Measurements from ENCODE around the gene DSTN.

Gene DSTN

DNA sequence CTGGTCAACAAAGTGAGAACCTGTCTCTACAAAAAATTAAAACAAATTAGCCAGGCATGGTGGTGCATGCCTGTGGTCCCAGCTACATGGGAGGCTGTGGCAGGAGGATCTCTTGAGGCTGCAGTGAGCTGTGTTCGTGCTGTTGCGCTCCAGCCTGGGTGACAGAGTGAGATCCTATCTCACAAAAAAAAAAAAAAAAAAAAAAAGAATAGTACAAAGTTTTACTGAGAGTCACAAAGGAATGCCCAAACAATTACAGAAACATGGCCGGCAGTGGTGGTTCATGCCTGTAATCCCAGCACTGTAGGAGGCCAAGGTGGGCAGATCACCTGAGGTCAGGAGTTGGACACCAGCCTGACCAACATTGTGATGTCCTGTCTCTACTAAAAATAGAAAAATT, 14.8 kb upstream of the DSTN start:
- DNase-seq: no peak

DNA sequence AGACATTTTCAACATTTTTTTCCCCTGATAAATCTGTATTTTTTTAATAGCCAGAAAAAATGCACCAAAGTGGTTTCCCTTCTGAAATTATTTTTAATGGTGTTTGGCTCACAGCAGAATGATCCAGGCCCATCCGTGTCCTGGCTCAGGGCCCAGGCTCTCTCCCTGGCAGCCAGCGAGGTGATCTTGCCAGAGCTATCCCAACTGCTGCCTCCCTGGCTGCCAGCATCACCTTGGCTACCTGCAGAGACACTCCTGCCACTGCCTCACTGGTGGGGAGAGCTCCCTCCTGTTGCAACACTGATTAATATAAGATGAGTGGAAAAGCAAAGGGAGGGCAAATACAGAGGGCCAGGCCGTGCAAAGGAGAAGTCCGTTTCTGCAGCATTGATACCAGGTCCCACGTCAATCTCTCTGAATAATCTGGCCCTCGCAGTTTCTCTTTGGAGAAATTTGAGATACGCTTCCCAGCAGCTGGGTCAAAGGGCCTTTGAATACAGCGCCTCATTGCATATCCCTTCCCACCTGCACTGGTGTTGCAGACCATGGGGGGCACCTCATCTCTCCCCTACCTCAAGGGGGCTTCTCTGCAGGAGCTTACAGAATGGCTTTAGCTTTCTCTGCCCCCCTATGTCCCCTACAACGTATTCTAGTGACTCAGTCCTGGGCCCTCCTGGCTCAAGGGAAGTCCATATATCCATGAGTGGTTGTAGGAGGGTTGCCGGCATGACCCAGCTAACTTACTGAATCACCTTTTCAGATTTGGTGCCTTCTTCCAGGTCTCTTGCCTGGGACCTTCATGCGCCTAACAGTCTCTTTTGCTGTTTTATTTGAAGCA, 12.8 kb upstream of the DSTN start:
- no peak for DNase-seq

DNA sequence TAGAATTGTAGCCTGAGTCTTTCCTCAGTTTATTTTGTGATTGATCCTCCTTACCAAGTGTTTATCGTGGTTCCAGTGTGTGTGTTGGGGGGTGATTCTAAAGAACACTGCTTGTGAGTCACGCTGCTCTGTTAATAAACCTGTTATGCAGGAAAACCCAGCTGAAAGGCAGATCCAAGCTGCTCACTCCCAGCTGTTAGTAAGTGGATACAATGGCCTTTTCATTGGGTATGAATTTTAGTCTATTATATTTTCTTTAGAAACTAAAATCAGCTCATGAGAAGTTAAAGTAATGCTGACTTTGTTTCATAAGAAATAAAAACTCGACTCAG, 12.2 kb upstream of the DSTN start:
- no peak for DNase-seq

DNA sequence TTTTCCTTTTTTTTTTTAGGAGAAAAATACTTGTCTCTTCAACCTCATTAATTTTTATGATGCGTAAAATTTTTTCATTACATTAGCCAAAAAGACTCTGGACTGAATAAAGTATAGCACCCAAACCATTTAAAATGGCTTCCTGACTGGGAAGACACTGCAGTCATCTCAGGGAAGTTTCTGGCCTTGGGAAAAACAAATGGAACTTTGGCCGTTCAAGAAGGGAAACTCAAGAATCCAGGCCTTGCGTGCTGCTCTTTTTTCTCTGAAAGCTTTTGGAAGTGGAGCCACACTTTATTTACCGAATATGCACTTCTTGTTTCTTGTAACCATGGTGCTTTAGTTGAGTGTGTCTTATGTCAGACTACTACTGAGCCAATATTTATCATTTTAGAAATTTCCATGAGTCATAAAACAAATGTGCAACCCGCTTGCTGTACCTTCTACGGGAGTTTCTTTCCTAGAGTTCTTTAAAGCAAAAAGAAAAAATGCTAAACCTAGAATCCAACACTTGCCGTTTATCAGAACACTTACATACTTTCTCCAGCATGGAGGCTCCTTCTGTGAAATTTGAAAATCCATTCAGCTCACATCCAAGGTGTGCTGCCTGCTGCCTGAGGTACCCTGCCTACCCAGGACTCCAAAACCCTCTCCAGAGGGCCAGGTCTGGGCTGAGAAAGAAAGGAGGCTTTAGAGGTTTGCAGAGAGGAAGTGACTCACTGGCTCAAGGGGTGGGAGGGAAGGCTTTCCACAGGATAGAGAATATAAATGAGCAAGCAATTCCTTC, 11.5 kb upstream of the DSTN start:
- peak in 1 of 5 donors; percentile 27 for DNase-seq

DNA sequence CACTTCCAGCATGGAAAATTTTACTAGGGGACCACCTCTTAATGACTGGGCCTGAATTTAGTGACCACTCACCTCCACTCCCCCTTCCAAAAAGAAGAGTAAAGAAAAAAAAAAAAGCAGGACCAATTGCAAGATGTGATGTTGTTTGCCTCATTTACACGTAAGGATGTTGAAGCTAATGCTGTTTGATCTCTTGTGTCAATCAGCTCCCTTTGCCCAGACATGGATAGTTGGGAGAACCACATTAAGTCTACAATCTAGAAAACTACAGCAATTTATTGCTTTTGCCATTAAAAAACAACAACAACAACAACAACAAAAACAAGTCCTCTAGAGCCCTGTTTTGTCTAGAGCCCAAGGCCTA, 11.0 kb upstream of the DSTN start:
- DNase-seq: no peak

DNA sequence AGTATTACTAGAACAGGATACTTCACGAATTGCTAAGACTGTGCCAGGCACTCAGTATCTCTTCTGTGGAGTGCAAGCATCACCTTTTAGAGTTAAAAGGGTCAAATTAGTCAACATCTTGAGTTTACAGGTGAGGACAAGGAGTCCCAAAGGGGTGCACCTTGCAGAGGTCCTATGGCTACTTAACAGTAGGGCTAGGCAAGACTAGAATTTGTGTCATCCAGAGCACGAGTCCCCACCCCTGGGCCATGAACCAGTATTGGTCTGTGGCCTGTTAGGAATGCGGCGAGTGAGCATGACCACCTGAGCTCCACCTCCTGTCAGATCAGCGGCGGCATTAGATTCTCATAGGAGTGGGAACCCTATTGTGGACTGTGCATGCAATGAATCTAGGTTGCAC, 10.5 kb upstream of the DSTN start:
- no peak for DNase-seq

DNA sequence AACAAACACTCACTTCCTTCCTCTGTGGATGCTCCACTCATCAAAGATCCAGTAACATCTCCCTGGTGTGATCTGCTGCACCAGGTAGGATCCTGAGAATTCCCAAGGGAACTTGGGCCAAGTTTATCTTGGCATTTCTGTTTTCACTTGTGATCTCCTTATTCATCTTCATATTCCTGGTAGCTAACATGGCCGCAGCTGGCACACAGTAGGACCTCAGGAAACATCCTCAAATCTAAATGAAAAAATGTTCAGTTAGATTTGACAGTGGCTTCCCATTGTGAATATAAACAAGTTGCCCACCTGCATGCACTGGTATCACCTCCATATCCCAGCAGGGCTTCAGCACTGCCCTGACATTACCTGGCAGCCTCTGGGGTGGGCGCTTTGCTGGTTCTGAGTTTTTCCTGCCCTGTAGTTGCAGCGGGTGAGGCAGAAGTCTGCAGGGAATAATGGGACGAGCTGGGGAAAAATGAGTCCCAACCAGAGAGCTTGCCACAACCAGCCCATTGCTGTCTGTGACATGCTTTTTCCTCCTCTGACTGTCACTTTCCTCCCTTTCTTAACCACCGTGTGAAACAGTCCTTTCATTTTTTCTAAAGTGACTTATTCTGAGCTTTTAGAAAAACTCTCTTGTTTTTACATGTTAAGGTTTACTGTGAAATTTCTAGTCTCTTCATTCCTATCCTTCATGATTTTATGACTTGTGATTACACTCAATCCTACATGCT, 9.4 kb upstream of the DSTN start:
- peak in 1 of 5 donors; percentile 3 for DNase-seq

DNA sequence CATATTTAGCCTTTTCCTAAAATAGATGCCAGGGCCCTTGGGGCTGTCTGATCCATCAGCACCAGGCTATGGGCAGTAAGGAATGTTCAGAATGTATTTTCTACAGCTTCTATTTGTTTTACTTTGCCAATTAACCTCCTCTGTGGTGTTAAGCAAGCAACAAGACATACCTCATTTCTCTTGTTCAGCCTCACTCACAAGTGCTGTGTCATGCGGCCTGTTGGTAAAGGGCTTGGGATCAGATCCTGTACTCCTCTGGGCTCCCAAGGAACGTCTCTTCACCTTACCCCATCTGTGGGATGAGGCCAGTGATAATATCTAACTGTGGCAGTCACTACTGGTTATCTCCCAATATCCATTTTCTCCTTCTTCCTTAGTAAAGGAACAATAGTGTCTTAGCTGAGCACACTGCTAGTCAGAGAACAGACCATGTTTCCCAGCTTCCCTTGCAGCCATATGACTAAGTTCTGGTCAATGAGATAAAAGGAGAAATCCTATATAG, 7.0 kb upstream of the DSTN start:
- no peak for DNase-seq

DNA sequence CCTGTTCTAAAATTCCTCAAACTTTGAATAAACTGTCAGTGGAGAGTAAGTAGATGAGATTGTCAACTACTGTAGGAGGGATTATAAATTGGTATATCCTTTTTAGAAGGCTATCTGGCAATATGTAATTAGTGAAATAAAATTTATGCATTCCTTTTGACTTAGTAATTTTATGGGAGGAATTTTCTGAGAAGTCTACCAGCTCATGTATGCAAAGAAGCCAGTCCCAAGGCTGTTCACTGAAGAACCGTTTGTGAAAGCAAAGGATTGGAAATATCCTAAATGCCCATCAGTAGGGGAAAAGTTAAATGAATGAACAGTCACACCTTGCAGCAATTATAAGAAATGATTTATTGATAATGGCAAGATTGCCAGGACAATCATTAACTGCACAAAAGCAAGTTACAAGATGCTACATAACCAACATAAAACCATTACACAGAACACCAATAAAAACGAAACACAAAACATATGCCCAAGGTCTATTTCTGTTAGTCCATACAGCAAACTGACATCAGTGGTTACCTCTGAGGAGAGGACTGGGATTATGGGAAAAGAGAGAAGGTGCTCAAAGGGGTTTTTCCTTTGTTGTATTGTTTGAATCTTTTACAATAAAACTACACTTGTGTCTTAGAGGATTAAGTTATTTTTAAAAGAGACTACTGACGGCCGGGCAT, 4.6 kb upstream of the DSTN start:
- DNase-seq: no peak

DNA sequence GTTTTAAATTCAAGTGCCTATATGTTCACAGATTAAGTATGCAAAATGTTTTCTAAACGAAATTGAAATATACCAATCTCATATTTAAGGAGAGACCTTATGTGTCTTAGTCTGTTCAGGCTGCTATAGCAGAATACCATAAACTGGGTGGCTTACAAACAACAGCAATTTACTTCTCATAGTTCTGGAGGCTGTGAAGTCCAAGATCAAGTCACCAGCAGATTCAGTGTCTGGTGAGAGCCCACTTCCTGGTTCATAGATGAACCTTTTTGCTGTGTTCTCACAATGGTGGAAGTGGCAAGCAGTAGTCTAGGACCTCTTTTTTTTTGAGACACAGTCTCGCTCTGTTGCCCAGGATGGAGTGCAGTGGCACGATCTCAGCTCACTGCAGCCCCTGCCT, 3.5 kb upstream of the DSTN start:
- no peak for DNase-seq

DNA sequence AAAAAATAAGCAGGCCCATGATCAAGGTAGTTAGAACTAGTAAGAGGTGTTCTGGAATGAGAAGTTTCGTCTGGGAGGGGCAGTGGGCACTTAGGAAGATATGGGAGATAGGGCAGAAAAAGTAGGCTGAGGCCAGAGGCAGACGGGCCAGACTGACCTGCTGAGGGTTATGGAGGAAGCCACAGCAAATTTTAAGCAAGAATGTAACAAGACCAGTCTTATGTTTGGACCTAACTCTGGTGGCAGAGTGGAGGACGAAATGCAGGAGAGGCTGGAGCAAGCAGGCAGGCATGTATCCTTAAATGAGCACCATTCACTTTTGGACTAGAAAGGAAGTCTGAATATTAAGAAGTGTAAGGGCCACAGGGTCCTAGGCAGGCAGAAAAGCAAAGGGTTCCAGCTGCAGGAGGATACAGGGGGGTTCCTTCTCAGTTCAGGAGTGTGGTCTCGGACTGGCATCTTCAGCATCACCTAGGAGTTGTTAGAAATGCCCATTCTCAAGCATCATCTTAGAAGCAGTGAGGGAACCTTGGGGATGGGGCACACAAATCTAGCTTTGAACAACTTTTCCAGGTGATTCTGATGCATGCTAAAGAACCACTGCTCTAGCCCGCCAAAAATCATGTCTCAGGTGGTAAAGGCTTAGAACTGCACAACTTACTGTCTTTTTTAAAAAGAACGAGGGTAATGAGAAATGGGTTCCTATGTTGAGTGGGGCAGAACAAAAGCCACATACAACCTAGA, 1.7 kb upstream of the DSTN start:
- no peak for DNase-seq

DNA sequence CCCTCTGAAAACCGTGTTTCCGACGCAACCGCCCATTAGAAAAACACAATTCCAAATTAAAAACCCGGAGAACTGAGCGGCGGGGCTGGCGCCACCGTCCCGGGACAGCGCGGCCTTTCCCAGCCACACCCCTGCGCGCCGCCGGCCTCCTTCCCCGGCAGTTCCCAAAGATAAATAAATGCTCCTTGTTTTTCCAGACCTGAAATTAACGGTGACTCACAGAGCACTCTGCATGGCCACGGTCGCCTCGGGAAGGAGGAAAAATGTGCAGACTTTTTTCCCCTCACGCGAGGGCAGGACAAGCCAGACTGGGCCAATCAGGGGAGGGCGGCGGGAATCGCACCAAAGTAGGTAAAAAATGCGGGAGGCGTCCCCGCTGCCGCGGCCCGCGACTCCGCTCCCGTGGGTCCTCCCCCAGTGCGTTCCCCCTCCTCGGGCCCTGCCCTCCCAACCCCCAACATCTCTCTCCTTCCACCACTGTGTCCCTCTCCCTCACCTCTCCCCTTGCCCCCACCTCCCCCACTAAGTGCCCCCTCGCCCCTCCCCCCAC, 828 bp upstream of the DSTN start:
- DNase-seq: peak in 1 of 5 donors; percentile 8

DNA sequence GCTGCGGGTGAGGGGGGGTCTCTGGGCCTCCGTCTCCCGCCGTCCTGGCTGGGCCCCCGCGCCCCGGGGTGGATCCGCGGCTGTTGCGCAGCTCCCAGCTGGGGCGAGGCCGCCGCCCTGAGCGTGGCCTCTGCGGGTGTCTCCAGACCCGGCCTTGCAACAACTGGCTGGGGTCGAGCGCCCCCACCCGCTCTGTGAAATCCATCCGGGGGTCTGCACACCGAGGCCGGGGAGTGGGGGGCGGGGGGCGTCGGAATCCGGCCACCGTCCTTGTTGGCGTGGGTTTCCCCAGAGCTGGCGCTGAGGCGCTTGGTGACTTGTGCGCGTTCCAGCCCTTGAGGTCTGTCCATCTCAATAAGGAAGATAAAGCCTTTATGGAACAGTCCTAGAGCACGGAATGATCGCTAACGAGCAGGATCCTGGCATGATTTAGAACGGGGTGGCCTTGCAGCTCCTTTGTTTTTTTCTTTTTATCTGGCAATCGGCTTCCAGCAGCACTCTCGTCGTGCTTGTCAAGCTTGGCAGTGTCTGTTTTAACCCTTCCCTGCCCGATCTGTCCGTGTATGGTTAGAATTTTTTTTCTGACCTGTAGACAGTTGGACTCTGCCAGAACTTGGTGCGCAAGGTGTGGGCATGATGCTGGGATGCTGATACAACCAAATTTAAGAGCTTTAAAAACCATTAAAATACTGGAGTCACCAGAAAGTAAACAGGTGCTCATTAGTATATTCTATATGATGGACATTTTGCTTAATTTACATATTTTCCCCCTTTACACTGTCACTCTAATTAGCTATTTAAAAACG, 675 bp downstream of the DSTN start:
- DNase-seq: peak in 2 of 5 donors; percentile 13 to 26

DNA sequence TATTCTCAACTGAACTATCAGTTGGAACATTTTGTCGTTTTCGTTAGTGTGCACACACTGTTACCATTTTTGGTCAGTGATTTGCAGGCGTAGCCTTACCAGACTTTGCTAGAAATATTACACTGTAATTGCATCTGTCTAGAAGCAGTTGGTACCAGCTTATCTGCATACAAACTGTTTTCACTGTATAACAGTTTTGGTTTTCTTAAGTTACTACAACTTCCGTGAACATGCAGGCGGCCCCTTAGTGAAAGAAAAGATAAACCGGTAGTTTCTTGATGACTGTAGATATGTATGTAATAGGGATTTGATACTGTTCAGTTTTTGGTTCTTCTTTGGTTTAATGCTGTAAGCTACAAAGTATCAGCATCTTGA, 1.3 kb downstream of the DSTN start:
- DNase-seq: peak in 1 of 5 donors; percentile 69

DNA sequence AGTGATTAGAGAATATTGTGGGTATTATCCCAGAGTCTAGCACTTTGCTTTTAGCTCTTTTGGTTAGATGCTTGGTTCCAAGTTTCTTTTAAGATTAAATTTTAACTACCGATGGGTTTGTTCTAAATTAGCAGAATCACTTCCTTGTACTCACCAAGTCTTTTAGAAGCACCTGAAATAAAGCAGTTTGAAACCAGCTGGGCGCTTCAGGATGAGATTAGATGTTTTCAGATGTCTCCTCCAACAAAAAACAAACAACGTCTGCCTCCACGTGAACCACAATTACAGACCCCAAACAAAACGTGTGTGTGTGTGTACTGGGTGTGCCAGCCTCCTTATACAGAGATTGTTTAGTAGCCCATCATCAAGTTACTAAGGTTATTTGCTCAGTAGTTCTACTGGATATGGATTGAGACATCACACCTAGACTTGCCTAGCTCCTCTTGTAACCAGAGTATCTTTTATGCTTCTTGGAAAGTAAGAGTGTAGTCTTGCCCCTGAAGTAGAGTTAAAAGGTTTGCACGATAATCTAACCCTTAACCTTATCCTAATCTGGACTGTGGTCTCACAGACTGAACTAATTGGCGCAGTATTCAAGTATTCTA, 2.3 kb downstream of the DSTN start:
- DNase-seq: no peak

DNA sequence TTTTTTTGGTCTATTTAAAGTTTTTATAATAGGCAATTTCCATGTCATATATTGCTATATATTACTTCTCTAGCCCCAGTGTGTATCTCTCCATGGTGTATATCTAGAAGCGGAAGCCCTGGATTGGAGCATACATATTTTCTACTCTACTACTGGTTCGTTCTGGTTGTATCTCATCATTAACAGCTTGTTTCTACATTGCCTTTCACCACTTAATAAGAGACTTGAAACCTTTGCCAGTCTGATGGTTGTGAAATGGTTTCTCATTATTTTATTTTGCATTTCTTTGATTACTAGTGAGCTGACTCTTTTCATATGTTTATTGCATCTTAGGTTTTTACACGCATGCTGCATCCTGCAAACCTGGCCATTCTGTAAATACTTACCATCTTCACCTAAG, 3.6 kb downstream of the DSTN start:
- no peak for DNase-seq

DNA sequence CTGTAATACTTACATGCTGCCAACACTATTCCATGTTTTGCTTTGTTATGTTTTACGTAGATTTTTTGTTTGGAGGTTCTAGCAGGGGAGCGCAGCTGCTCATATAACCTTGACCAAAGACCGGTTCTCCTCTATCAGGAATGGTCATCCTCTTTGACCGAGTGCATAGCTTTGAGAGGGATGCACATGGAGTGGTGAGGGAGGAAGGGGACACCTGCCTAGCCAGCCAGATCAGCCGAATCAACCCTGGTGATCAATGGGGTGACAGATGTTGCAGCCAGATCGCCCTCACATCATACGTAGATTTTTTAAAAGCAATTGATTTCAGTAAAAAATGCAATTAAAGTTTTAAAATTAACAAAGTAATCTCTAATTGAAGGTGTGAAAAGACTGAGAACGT, 6.3 kb downstream of the DSTN start:
- DNase-seq: no peak

DNA sequence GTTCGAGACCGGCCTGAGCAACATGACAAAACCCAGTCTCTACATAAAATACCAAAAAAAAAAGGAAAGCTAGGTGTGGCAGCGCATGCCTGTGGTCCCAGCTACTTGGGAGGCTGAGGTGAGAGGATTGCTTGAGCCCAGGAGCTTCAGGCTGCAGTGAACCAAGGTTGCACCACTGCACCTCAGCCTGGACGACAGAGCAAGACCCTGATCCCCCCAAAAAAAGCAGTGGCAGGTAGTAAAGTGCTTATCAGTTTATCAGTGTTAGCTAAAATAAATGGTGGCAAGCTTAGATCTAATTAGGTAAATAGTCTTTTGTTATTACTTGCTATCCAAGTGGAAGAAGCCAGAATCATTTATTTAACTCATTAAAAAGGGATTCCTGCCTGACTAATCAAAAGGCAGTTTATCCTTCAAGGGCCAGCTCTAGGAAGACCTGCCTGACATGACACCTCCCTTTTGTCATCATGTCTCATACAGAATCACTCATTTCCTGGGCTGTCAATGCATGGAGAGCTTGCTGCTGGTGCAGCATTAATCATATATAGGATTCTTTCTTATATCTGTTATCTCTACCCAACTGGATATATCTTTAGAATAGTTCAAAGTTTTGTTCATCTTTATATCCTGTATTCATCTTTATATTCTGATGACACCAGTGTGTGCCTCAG, 9.6 kb downstream of the DSTN start:
- DNase-seq: no peak

DNA sequence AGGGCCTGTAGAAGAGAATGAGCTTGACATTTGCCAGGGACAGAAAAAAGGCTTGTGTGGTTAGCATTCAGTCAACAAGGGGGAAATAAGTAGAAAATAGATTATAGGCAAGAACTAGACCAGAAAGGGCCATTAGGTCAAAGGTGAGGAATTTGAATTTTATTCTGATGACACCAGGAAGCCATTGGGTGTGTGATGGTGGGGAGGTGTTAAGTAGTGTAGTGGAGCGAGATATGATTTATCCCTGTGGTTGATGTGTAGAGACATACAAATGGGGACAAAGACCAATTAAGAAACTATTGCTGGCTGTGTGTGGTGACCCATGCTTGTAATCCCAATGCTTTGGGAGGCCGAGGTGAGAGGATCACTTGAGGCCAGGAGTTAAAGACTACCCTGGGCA, 11.0 kb downstream of the DSTN start:
- DNase-seq: no peak

DNA sequence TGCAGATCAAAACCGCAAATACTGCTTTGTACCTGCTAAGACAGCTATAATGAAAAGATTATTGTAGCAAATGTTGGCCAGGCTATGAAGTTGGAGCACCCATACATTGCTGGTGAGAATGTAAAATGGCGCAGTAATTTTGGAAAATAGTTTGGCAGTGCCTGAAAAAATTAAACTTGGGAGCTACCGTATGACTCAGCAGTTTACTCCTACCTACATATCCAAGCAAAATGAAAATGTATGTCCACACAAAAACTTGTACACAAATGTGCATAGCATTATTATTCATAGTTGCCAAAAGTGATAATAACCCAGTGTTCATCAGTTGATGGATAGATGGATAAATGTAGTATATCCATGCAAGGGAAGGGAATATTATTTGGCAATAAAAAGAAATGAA, 13.3 kb downstream of the DSTN start:
- no peak for DNase-seq
